Mucosa of descending colon (tissue), 3 donors: Measurements from ENCODE around the gene FILIP1. TPM values are rescaled to one million over a fixed set of nuclear protein-coding genes. Genes with fewer than 3 reads are reported as not detected.

Experiments used
- ATAC-seq: fragments of 200-7000 bp; cut with Tn5 transposase; one replicate; pipeline ENCODE4 v1.9.1; 2020; ENCODE audit warnings: mild to moderate bottlenecking, moderate library complexity
- DNase-seq, 3 donors: peaks; one replicate each; pipeline ENCODE4 v3.0.0-alpha.2; 2020
- H3K36me3 ChIP-seq: fragments of 200-600 bp; one replicate; pipeline ENCODE4 v1.8.0; 2021; ENCODE audit warnings: low read depth, mild to moderate bottlenecking
- H3K4me1 ChIP-seq: fragments of 200-600 bp; one replicate; pipeline ENCODE4 v1.8.0; 2021; ENCODE audit warnings: low read depth, mild to moderate bottlenecking
- H3K4me3 ChIP-seq: fragments of 200-600 bp; one replicate; pipeline ENCODE4 v1.8.0; 2021; ENCODE audit warnings: mild to moderate bottlenecking
- H3K9me3 ChIP-seq: fragments of 200-600 bp; one replicate; pipeline ENCODE4 v1.8.0; 2021; ENCODE audit warnings: mild to moderate bottlenecking
- intact Hi-C, 2 donors: fragments of 100-400 bp; cut with DNase I in 1 of 2; cut with micrococcal nuclease in 1 of 2; formaldehyde crosslinking; loops; one replicate each; pipeline versions ENCODE4 v1.11.0 to v1.11.1; 2022; cut with DNase I, micrococcal nuclease
- total RNA-seq, 3 donors: library from RNA; stranded (reverse); fragmentation: NEBNext Ultra II Directional in 2 of 3; extraction: Animal tissue kit (Norgen Biotek cat#: 25700) in 2 of 3; gene quantifications; one replicate each; pipeline versions ENCODE4 v1.2.1 to v1.2.4, GENCODE V29; 2021 to 2023
- TF ChIP-seq, protein P1 (sequence below): fragments of 200-600 bp; IDR thresholded peaks from one replicate; pipeline ENCODE4 v1.8.0; 2022; ENCODE audit warnings: antibody characterized with exemption, mild to moderate bottlenecking
- donor health status: DM: no; HTN: no; CAD: no; lungs with moderate emphysema.
- donor health status: DM: no; HTN: no; CAD: no.
- donor health status: DM: no; HTN: yes; CAD: no.

FILIP1 gene
- total RNA-seq, 3 donors from 2014 or later, result 1.0 to 49.8 (median 3.6) TPM

DNA sequence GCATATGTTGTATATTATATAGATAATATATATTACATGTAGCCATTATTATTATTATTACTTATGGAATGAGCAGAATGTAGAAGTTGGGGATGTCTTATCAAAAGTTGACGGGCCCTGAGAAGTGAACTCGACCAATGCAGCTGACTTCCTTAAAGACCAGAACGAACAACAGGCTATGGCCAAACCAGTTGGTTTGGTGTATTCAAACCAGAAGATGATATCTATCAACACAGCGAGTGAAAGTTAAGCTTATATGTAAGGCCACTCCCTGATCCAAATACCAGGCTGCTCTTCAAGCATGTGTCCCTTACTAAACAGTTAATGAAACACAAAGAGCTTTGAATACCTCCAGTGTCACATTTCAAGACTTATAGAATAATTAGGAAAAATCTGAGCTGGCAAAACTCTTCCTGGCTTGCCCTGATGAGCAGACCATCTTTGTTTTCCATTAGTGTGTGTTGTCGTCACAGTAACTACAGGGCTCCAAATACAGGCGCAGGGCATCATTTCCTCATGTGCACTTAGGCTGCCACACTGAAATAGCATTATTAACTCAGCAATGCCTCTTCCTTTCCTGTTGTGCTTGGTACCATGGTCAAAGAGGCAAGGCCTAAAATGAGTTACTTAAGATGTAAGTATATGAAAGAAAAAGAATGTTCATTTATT, 6.6 kb downstream of the FILIP1 start:
- intact Hi-C loops, result no loop called here
- no peaks in the 10 kb centered on the region for H3K4me1 ChIP-seq
- ATAC-seq (no peak), DNase-seq (no peak)
- H3K9me3 ChIP-seq, result no peaks in the 10 kb centered on the region
- TF ChIP-seq, protein P1, sequence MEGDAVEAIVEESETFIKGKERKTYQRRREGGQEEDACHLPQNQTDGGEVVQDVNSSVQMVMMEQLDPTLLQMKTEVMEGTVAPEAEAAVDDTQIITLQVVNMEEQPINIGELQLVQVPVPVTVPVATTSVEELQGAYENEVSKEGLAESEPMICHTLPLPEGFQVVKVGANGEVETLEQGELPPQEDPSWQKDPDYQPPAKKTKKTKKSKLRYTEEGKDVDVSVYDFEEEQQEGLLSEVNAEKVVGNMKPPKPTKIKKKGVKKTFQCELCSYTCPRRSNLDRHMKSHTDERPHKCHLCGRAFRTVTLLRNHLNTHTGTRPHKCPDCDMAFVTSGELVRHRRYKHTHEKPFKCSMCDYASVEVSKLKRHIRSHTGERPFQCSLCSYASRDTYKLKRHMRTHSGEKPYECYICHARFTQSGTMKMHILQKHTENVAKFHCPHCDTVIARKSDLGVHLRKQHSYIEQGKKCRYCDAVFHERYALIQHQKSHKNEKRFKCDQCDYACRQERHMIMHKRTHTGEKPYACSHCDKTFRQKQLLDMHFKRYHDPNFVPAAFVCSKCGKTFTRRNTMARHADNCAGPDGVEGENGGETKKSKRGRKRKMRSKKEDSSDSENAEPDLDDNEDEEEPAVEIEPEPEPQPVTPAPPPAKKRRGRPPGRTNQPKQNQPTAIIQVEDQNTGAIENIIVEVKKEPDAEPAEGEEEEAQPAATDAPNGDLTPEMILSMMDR, result no peak
- H3K36me3 ChIP-seq, result no peaks in the 10 kb centered on the region
- H3K4me3 ChIP-seq, result no peak overlapping the region

DNA sequence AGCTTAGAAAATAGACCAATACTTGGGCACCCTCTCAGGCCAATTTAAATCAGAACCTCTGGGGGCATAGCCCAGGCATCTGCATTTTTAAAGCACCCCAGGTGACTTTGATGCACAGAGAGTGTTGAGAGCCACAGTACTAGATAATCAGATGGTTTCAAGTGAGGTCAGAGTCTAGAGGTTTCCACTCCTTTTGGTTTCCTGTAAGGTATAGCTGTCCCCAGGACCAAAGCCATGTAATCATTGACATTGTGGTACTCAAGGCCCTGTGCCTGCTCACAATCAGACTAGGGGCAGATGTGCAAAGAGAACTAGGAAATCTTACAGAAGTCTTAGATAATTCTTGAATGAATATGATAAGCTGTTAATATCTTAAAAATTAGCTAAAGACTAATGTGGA, 9.1 kb downstream of the FILIP1 start:
- Histone ChIP-seq H3K9me3 (no peaks in the 10 kb centered on the region), H3K36me3 (no peaks in the 10 kb centered on the region), H3K4me3 (no peak overlapping the region), H3K4me1 (no peaks in the 10 kb centered on the region)
- DNase-seq (no peak), ATAC-seq (no peak)
- intact Hi-C loops, result no loop called here
- TF ChIP-seq, protein P1, result no peak

DNA sequence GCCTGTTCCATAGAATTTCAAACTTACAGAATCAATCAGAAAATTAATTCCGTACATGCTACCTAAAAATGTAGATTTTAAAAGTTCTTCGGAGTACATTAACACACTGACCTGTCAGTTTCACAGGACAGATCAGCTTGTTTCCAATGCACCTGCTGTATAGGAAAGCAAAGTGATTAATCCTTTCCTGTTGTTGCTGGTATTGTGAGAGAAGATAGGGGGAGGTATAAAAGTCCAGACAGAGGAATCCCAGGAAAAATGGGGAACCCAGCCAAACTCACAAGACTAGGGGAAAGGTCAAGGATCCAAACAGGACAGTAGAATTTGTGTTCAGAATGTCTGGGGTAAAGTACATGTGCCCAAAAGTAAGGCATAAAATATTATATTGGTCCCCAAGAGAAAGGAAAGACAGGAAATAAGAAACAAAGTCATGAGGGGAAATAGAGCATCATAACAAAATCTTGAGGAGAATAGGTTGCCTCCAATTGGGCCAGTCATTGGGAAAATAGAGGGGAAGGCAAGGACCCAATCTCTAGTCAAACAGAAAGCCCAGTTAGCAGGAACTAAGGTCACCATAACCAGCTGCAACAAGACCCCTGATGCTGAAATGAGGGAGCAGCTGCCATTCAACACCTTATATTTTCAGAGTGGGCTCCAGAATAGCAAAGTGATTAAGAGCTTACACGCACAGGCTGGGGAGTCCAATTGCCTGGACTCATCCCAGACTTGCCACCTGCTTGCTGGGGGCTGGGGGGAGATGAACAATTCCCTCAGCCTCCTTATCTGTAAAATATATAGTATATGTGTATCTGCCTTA, 10.3 kb downstream of the FILIP1 start:
- no peak for ATAC-seq
- no peak for DNase-seq
- intact Hi-C loops, result no loop called here
- H3K4me1 ChIP-seq, result no peaks in the 10 kb centered on the region
- TF ChIP-seq, protein P1, result no peak
- no peaks in the 10 kb centered on the region for H3K36me3 ChIP-seq
- no peak overlapping the region for H3K4me3 ChIP-seq
- H3K9me3 ChIP-seq, result no peaks in the 10 kb centered on the region

DNA sequence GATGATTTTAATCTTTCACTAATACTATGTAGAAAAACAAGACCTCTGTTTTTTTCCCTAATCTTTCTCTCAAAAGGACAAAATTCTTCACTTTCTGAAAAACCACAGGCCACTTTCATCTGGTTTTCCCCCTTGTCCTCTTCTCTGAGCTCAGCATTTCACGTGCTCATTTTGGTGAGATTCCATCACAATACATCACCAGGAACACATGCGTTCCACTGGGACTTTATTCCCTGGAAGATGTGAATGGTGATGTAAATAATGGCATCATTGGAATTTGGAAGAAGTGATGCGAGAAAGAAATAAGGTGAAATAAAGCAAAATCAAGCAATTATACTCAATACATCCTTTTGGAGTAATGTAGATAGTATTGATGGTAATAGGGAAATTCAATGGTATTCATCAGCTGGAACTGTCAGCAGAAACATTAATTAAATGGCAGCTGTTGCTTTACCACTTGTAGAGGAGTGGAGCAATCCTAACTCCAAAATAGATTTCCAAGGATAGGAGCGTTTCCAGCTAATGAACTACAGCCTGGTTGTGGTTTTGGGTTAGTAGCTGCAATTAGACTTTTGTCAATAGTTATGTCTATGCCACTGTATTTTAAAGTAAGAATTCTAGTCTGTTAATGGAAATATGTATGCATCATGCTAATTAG, 11.5 kb downstream of the FILIP1 start:
- TF ChIP-seq, protein P1, result no peak
- intact Hi-C loops, result no loop called here
- no peaks in the 10 kb centered on the region for H3K4me1 ChIP-seq
- ATAC-seq (no peak), DNase-seq (no peak)
- no peaks in the 10 kb centered on the region for H3K9me3 ChIP-seq
- no peak overlapping the region for H3K4me3 ChIP-seq
- H3K36me3 ChIP-seq, result no peaks in the 10 kb centered on the region

DNA sequence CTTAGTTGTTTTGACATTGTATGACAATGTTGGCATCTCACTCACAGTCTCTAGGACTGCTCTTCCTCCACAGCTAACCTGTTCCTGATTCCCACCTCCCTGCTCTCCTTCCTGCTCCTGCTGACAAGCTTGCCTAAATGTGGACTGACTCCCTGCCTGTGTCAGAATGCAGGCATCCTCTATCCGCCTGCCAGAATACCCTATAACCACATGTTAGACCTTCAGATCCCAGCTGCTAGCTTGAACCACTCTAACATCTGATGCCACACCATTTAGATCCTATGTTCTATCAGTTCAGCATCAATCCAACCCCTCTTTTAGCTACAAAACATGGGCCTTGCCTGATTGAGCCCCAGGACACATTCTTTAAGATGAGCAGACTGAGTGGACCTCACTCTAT, 12.2 kb downstream of the FILIP1 start:
- intact Hi-C loops, result no loop called here
- ATAC-seq, result no peak
- Histone ChIP-seq H3K4me3 (no peak overlapping the region), H3K9me3 (no peaks in the 10 kb centered on the region), H3K36me3 (no peaks in the 10 kb centered on the region), H3K4me1 (no peaks in the 10 kb centered on the region)
- no peak for DNase-seq
- TF ChIP-seq, protein P1, result no peak
